ENCODE measurements around the gene NRG3.

NRG3 gene

DNA sequence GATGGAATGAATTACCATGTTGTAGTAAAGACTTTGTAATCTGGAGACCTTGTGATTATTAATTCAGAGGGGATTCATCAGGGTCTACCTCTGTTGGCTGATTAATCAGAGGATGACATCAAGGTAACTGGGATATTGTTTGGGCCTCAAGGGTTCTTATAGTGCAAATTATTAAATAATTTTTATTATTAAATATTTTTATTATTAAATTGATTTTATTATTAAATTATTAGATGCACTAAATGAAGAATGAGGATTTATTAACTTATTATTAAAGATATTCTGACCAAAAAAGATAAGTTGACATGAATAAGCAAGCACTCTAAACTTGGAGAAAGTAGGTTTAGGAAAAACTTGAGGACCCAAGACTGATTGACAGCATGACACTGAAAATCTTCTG, 661.7 kb downstream of the NRG3 start:
- H3K27ac ChIP-seq = no peak overlapping the region
- no peaks in the 10 kb centered on the region for H3K36me3 ChIP-seq (ENCODE audit: control insufficient read depth, insufficient read depth, low read length)
- H3K4me1 ChIP-seq = no peaks in the 10 kb centered on the region
- H3K4me3 ChIP-seq (ENCODE audit: low read depth, low read length) = no peak overlapping the region
- H3K79me2 ChIP-seq = no peaks in the 10 kb centered on the region
- no peak overlapping the region for H3K4me2 ChIP-seq (ENCODE audit: low read length)
- TF ChIP-seq, protein P1, sequence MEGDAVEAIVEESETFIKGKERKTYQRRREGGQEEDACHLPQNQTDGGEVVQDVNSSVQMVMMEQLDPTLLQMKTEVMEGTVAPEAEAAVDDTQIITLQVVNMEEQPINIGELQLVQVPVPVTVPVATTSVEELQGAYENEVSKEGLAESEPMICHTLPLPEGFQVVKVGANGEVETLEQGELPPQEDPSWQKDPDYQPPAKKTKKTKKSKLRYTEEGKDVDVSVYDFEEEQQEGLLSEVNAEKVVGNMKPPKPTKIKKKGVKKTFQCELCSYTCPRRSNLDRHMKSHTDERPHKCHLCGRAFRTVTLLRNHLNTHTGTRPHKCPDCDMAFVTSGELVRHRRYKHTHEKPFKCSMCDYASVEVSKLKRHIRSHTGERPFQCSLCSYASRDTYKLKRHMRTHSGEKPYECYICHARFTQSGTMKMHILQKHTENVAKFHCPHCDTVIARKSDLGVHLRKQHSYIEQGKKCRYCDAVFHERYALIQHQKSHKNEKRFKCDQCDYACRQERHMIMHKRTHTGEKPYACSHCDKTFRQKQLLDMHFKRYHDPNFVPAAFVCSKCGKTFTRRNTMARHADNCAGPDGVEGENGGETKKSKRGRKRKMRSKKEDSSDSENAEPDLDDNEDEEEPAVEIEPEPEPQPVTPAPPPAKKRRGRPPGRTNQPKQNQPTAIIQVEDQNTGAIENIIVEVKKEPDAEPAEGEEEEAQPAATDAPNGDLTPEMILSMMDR (IDR thresholded peaks at IDR 0.05) = no peak
- H3K9me3 ChIP-seq (ENCODE audit: control insufficient read depth, low read length) = no peaks in the 10 kb centered on the region
- no peak overlapping the region for H2AFZ ChIP-seq
- no peaks in the 10 kb centered on the region for H3K27me3 ChIP-seq (ENCODE audit: control insufficient read depth, insufficient read depth, low read length)
- H3K9ac ChIP-seq = no peak overlapping the region

DNA sequence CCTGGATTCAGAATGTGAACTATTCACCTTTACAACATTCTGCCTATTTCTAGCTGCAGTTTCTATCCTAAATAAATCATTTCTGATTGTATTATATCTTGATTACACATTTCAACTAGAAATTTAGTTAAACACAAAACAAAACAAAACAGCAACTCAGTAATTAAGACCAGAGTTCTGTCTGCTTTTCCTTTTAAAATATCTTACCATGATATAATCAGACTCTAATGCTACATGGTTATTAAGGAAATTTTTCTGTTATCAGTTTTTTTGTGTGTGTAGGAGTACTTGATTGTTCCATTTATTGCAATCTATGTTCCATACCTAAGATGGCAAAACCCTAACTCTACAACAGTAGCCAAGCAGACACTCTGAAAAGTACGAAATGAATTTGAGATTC, 663.3 kb downstream of the NRG3 start:
- TF ChIP-seq, protein P1 (IDR thresholded peaks at IDR 0.05) = no peak
- Histone ChIP-seq H3K36me3 (ENCODE audit: control insufficient read depth, insufficient read depth, low read length) (no peaks in the 10 kb centered on the region), H3K79me2 (no peaks in the 10 kb centered on the region), H2AFZ (no peak overlapping the region), H3K4me1 (no peaks in the 10 kb centered on the region), H3K27ac (no peak overlapping the region), H3K4me3 (ENCODE audit: low read depth, low read length) (no peak overlapping the region), H3K9ac (no peak overlapping the region), H3K27me3 (ENCODE audit: control insufficient read depth, insufficient read depth, low read length) (no peaks in the 10 kb centered on the region), H3K9me3 (ENCODE audit: control insufficient read depth, low read length) (no peaks in the 10 kb centered on the region), H3K4me2 (ENCODE audit: low read length) (no peak overlapping the region)

DNA sequence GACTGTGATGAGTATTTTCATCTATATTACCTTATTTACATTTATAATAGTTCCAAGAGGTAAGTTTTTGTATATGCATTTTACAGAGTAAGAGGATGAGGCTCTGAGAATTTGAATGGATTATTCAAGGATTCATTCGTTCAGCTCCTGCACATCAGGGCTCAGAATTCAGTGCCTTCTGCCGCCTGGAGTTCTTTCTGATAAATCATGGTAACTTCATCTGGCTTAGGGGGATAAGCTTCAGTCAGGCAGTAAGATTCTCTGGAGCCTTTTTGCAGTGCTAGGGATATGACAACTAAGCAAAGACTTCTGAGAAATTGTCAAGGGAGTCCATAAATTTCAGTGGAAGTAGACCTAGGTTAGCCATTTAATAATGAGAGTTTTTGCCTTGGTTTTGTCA, 668.6 kb downstream of the NRG3 start:
- no peak overlapping the region for H3K9ac ChIP-seq
- H3K27ac ChIP-seq = no peak overlapping the region
- no peak overlapping the region for H3K4me2 ChIP-seq (ENCODE audit: low read length)
- H3K4me3 ChIP-seq (ENCODE audit: low read depth, low read length) = no peak overlapping the region
- TF ChIP-seq, protein P1 (IDR thresholded peaks at IDR 0.05) = no peak
- no peaks in the 10 kb centered on the region for H3K27me3 ChIP-seq (ENCODE audit: control insufficient read depth, insufficient read depth, low read length)
- no peak overlapping the region for H2AFZ ChIP-seq
- no peaks in the 10 kb centered on the region for H3K79me2 ChIP-seq
- H3K36me3 ChIP-seq (ENCODE audit: control insufficient read depth, insufficient read depth, low read length) = no peaks in the 10 kb centered on the region
- no peaks in the 10 kb centered on the region for H3K9me3 ChIP-seq (ENCODE audit: control insufficient read depth, low read length)
- H3K4me1 ChIP-seq = no peaks in the 10 kb centered on the region

DNA sequence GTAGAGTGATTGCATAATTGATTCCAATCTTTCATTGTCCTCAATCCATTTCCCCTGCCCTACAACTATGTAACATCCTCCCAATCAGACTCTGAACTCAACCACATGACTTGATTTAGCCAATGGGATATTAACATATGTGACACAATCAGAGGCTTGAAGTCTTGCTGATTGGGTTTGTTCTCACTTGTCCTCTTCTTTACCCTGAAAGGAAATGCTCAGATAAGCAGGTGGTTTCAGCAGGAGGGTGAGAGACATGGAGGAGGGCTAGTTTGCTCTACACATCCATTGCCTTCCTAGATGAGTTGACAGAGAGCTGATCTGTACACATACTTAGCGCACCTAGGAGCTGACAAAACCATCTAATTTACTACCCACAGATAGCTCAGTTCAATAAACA, 669.4 kb downstream of the NRG3 start:
- Histone ChIP-seq H3K4me2 (ENCODE audit: low read length) (no peak overlapping the region), H3K9ac (no peak overlapping the region), H3K79me2 (no peaks in the 10 kb centered on the region), H3K27ac (no peak overlapping the region), H3K4me1 (no peaks in the 10 kb centered on the region), H3K9me3 (ENCODE audit: control insufficient read depth, low read length) (no peaks in the 10 kb centered on the region), H3K36me3 (ENCODE audit: control insufficient read depth, insufficient read depth, low read length) (no peaks in the 10 kb centered on the region), H3K4me3 (ENCODE audit: low read depth, low read length) (no peak overlapping the region), H3K27me3 (ENCODE audit: control insufficient read depth, insufficient read depth, low read length) (no peaks in the 10 kb centered on the region), H2AFZ (no peak overlapping the region)
- TF ChIP-seq, protein P1 (IDR thresholded peaks at IDR 0.05) = no peak

DNA sequence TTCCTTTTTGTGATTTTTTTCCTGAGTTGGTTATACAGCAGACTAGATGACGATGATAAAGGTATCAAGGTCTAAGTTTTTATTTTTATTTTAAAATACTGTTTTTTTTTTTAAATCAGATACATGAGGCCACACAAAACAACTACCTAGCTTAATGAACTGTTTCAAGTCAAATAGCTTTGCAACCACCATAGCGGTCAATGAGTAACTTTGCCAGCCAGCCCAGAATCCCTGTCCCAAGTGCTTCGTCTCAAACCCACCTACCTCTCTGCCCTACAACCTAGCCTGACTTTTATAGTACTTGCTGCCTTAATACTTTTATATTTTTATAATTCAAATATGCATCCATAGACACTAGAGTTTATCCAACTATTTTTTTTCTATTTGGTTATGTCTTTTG, 676.5 kb downstream of the NRG3 start:
- no peak overlapping the region for H3K27ac ChIP-seq
- H3K79me2 ChIP-seq = no peaks in the 10 kb centered on the region
- no peak overlapping the region for H3K4me2 ChIP-seq (ENCODE audit: low read length)
- H3K27me3 ChIP-seq (ENCODE audit: control insufficient read depth, insufficient read depth, low read length) = no peaks in the 10 kb centered on the region
- TF ChIP-seq, protein P1 (IDR thresholded peaks at IDR 0.05) = no peak
- H3K4me1 ChIP-seq = no peaks in the 10 kb centered on the region
- H3K4me3 ChIP-seq (ENCODE audit: low read depth, low read length) = no peak overlapping the region
- no peaks in the 10 kb centered on the region for H3K9me3 ChIP-seq (ENCODE audit: control insufficient read depth, low read length)
- H2AFZ ChIP-seq = no peak overlapping the region
- H3K9ac ChIP-seq = no peak overlapping the region
- no peaks in the 10 kb centered on the region for H3K36me3 ChIP-seq (ENCODE audit: control insufficient read depth, insufficient read depth, low read length)

All from parathyroid adenoma (tissue), 2 donors.